ENCODE measurements around the gene SGCA.

GRCh38 chr17:50189550-50190292, 23.9 kb downstream of the SGCA start:
- TF ChIP-seq POLR2A (IDR thresholded peaks at IDR 0.05; ENCODE audit: control extremely low read depth in 1 of 2, low read depth in 2 of 2, low read length in 2 of 2) (no peak), RAD21 (IDR thresholded peaks at IDR 0.05 in 1 of 2, conservative IDR thresholded peaks at IDR 0.05 in 1 of 2; ENCODE audit: low read depth in 2 of 2, low read length in 2 of 2) (no peak), SAP30 (IDR thresholded peaks at IDR 0.05; ENCODE audit: insufficient read depth, insufficient replicate concordance, low read length) (no peak), EZH2 (IDR thresholded peaks at IDR 0.05; ENCODE audit: low read depth, low read length, severe bottlenecking) (no peak), SIN3A (conservative IDR thresholded peaks at IDR 0.05 in 1 of 2, IDR thresholded peaks at IDR 0.05 in 1 of 2; ENCODE audit: low read depth in 1 of 2, low read length in 2 of 2) (no peak), POLR2AphosphoS5 (IDR thresholded peaks at IDR 0.05; ENCODE audit: low read depth, low read length) (no peak), SP2 (IDR thresholded peaks at IDR 0.05; ENCODE audit: low read length) (no peak)
- TF ChIP-seq, protein P1, sequence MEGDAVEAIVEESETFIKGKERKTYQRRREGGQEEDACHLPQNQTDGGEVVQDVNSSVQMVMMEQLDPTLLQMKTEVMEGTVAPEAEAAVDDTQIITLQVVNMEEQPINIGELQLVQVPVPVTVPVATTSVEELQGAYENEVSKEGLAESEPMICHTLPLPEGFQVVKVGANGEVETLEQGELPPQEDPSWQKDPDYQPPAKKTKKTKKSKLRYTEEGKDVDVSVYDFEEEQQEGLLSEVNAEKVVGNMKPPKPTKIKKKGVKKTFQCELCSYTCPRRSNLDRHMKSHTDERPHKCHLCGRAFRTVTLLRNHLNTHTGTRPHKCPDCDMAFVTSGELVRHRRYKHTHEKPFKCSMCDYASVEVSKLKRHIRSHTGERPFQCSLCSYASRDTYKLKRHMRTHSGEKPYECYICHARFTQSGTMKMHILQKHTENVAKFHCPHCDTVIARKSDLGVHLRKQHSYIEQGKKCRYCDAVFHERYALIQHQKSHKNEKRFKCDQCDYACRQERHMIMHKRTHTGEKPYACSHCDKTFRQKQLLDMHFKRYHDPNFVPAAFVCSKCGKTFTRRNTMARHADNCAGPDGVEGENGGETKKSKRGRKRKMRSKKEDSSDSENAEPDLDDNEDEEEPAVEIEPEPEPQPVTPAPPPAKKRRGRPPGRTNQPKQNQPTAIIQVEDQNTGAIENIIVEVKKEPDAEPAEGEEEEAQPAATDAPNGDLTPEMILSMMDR (IDR thresholded peaks at IDR 0.05; ENCODE audit: control extremely low read depth in 1 of 3, insufficient read depth in 1 of 3, low read depth in 1 of 3, low read length in 3 of 3): no peak
- TF ChIP-seq, protein P2, sequence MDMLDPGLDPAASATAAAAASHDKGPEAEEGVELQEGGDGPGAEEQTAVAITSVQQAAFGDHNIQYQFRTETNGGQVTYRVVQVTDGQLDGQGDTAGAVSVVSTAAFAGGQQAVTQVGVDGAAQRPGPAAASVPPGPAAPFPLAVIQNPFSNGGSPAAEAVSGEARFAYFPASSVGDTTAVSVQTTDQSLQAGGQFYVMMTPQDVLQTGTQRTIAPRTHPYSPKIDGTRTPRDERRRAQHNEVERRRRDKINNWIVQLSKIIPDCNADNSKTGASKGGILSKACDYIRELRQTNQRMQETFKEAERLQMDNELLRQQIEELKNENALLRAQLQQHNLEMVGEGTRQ (IDR thresholded peaks at IDR 0.05; ENCODE audit: low read length): no peak
